HCT116 (cell line): ENCODE results near the gene PCLO.

Source experiments
- CBX3 ChIP-seq: IDR thresholded peaks from 2 replicates; pipeline ENCODE4 v1.6.1; 2012; ENCODE audit warnings: low read depth
- EZH2 ChIP-seq: fragments of 200-600 bp; sonication (generic); IDR thresholded peaks from 2 replicates; pipeline ENCODE4 v1.6.1; 2017; ENCODE audit warnings: antibody characterized with exemption, mixed run types
- POLR2A ChIP-seq: IDR thresholded peaks from 2 replicates; pipeline ENCODE4 v1.7.0; 2011; ENCODE audit warnings: borderline replicate concordance; ENCODE audit not compliant: insufficient read depth, insufficient read length; ENCODE audit errors: extremely low read depth
- TF ChIP-seq, protein P1 (sequence below): IDR thresholded peaks from 2 replicates; pipeline ENCODE4 v1.6.1; 2012

DNA sequence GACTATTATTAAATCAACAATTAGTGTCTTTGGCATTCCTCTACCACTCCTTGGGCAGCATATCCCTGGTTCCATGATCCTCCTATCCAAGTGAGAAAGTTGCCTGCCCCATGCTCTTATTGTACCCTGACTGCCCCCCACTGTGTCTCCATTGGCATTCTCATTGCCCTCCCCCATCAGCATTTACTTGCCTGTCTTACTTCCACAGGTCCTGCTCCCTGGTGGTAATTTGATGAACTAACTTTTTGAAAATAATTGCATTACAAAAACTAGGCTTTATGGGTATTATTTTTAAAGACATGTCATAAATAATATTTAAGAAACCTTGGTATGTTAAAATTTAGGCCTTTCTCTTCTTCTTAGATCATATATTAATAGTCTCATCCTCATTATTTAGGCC lies 346.4 kb downstream of the PCLO start:
- TF ChIP-seq POLR2A (no peak), EZH2 (no peak), CBX3 (no peak)
- TF ChIP-seq, protein P1, sequence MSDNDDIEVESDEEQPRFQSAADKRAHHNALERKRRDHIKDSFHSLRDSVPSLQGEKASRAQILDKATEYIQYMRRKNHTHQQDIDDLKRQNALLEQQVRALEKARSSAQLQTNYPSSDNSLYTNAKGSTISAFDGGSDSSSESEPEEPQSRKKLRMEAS, result no peak
